HL-60 (cell line): ENCODE data around the gene GRK5.

Experiments
- DNase-seq, 2 experiments: peaks; one replicate each; pipeline ENCODE4 v3.0.0-alpha.2; 2010 to 2020; ENCODE audit warnings: low read depth in 1 of 2, low spot score in 1 of 2
- H3K27ac ChIP-seq: fragments of 250-450 bp; sonication (Bioruptor Pico); replicated peaks from 2 replicates; pipeline ENCODE4 v1.5.1; 2020; ENCODE audit warnings: mild to moderate bottlenecking, moderate library complexity
- H3K27me3 ChIP-seq: fragments of 250-450 bp; sonication (Bioruptor Pico); 2 replicates; pipeline ENCODE4 v1.5.1; 2021; ENCODE audit warnings: mild to moderate bottlenecking, moderate library complexity; ENCODE audit not compliant: insufficient read depth, poor library complexity, severe bottlenecking
- H3K4me3 ChIP-seq: replicated peaks from 2 replicates; pipeline ENCODE4 v1.5.1; 2011; ENCODE audit warnings: mild to moderate bottlenecking, control low read depth, low read length; ENCODE audit not compliant: insufficient read depth
- GABPA ChIP-seq: IDR thresholded peaks from 2 replicates; pipeline ENCODE4 v1.6.1; 2012; ENCODE audit warnings: low read depth
- POLR2AphosphoS5 ChIP-seq: IDR thresholded peaks from 2 replicates; pipeline ENCODE4 v1.6.1; 2012; ENCODE audit warnings: low read depth
- SPI1 ChIP-seq: IDR thresholded peaks from 2 replicates; pipeline ENCODE4 v1.6.1; 2012; ENCODE audit warnings: low read depth, mild to moderate bottlenecking, borderline replicate concordance
- TF ChIP-seq, protein P1 (sequence below): IDR thresholded peaks from one replicate; pipeline ENCODE4 v1.5.1; 2011; ENCODE audit warnings: low read length, control low read depth, inconsistent platforms; ENCODE audit not compliant: insufficient read depth
- TF ChIP-seq, protein P2 (sequence below): IDR thresholded peaks from 2 replicates; pipeline ENCODE4 v1.6.1; 2012; ENCODE audit warnings: low read depth; ENCODE audit not compliant: insufficient replicate concordance

The GRK5 gene

DNA sequence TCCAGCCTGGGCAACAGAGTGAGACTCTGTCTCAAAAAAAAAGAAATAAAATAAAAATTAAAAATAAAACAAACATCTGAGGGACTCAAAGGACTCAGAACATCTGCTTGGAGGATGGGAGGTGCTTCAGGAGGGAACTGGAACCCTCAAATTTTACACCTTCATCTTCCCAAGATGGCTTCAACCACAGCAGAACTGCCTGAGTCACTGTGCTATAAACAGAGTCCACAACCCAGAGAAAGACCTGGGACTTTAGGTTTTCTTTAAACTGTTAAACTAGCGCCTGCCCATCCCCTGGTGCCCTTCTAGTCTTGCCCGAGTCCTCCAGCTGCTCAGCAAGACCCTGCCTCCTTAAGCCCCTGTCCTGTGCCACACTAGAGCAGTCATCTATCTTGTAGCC, 294.3 kb downstream of the GRK5 start:
- DNase-seq = no peak
- Histone ChIP-seq H3K27ac (no peak overlapping the region), H3K4me3 (no peak overlapping the region), H3K27me3 (no peaks in the 10 kb centered on the region)
- TF ChIP-seq POLR2AphosphoS5 (no peak), GABPA (no peak), SPI1 (no peak)
- TF ChIP-seq, protein P1, sequence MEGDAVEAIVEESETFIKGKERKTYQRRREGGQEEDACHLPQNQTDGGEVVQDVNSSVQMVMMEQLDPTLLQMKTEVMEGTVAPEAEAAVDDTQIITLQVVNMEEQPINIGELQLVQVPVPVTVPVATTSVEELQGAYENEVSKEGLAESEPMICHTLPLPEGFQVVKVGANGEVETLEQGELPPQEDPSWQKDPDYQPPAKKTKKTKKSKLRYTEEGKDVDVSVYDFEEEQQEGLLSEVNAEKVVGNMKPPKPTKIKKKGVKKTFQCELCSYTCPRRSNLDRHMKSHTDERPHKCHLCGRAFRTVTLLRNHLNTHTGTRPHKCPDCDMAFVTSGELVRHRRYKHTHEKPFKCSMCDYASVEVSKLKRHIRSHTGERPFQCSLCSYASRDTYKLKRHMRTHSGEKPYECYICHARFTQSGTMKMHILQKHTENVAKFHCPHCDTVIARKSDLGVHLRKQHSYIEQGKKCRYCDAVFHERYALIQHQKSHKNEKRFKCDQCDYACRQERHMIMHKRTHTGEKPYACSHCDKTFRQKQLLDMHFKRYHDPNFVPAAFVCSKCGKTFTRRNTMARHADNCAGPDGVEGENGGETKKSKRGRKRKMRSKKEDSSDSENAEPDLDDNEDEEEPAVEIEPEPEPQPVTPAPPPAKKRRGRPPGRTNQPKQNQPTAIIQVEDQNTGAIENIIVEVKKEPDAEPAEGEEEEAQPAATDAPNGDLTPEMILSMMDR = no peak
- TF ChIP-seq, protein P2, sequence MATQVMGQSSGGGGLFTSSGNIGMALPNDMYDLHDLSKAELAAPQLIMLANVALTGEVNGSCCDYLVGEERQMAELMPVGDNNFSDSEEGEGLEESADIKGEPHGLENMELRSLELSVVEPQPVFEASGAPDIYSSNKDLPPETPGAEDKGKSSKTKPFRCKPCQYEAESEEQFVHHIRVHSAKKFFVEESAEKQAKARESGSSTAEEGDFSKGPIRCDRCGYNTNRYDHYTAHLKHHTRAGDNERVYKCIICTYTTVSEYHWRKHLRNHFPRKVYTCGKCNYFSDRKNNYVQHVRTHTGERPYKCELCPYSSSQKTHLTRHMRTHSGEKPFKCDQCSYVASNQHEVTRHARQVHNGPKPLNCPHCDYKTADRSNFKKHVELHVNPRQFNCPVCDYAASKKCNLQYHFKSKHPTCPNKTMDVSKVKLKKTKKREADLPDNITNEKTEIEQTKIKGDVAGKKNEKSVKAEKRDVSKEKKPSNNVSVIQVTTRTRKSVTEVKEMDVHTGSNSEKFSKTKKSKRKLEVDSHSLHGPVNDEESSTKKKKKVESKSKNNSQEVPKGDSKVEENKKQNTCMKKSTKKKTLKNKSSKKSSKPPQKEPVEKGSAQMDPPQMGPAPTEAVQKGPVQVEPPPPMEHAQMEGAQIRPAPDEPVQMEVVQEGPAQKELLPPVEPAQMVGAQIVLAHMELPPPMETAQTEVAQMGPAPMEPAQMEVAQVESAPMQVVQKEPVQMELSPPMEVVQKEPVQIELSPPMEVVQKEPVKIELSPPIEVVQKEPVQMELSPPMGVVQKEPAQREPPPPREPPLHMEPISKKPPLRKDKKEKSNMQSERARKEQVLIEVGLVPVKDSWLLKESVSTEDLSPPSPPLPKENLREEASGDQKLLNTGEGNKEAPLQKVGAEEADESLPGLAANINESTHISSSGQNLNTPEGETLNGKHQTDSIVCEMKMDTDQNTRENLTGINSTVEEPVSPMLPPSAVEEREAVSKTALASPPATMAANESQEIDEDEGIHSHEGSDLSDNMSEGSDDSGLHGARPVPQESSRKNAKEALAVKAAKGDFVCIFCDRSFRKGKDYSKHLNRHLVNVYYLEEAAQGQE = no peak

DNA sequence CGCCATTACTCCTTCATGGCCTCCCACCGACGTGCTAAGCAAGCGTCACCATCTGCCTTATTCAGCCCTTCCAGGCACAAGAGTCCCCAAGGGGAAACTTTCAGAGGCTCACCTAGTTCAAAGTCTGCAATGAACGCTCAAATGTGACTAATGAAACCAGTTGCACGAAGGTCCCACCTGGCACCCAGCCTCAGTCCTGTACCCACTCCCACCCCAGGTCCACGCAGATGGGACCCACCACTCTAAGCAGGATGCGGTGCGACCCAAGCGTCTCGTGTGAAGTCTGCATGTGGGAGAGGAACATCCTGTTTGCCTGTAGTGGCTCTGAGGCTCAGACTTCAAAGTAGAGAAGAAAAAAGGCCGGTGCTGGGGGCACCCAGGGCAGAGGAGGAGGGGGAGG, 294.8 kb downstream of the GRK5 start:
- TF ChIP-seq, protein P1 = no peak
- TF ChIP-seq POLR2AphosphoS5 (no peak), SPI1 (no peak), GABPA (no peak)
- TF ChIP-seq, protein P2 = no peak
- Histone ChIP-seq H3K4me3 (no peak overlapping the region), H3K27ac (no peak overlapping the region), H3K27me3 (no peaks in the 10 kb centered on the region)
- no peak for DNase-seq

DNA sequence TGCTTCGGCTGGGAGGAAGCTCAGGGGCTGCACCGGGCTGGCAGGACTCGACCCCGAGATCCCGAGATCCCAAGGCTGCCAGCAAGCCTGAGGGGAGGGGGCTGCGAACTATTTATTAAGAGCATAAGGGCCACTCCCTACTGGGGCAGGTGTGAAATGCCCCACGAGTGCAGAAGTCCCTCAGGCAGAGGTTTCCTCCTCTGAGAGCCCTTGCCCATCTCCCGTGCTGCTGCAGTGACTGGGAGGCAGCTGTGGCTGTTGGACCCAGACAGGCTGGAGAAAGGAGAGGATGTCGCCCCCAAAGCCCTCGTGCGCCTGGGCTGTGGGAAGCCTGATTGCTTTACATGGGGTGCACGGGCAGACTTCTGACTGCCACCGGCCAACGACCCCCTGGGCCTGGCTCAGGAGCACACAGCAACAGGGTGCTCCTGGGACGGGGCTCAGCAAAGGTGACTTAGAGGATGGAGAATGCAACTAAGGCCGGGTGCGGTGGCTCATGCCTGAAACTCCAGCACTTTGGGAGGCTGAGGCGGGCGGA, 295.3 kb downstream of the GRK5 start:
- Histone ChIP-seq H3K27ac (no peak overlapping the region), H3K27me3 (no peaks in the 10 kb centered on the region), H3K4me3 (no peak overlapping the region)
- TF ChIP-seq, protein P1 = no peak
- TF ChIP-seq, protein P2 = no peak
- no peak for TF ChIP-seq GABPA
- TF ChIP-seq POLR2AphosphoS5 = no peak
- no peak for TF ChIP-seq SPI1
- DNase-seq = no peak
